HepG2 (cell line): ENCODE data around the gene GRB2. TPM values are rescaled to one million over a fixed set of nuclear protein-coding genes. Genes with fewer than 3 reads are reported as not detected.

Experiments used
- JUN ChIP-seq: sonication (generic); formaldehyde crosslinking; IDR thresholded peaks from 2 replicates; pipeline ENCODE4 v1.4.0; 2020; ENCODE audit warnings: mild to moderate bottlenecking, missing genetic modification reagents
- KLF12 ChIP-seq: sonication (generic); formaldehyde crosslinking; IDR thresholded peaks from 2 replicates; pipeline ENCODE4 v1.4.0; 2020; ENCODE audit warnings: missing genetic modification reagents, borderline replicate concordance
- KLF16 ChIP-seq, 2 experiments: sonication (generic) in 1 of 2; formaldehyde crosslinking in 1 of 2; IDR thresholded peaks; 2 replicates each; pipeline versions ENCODE4 v1.6.1 to v1.8.0; 2016 to 2023; ENCODE audit warnings: missing genetic modification reagents in 2 of 2, missing compliant biosample characterization in 1 of 2
- PATZ1 ChIP-seq: sonication (generic); formaldehyde crosslinking; IDR thresholded peaks from 2 replicates; pipeline ENCODE4 v1.4.0; 2020; ENCODE audit warnings: missing genetic modification reagents
- PRMT3 ChIP-seq: sonication (generic); formaldehyde crosslinking; IDR thresholded peaks from 2 replicates; pipeline ENCODE4 v1.8.1; 2022; ENCODE audit warnings: low read depth, mild to moderate bottlenecking, moderate library complexity, missing genetic modification reagents, borderline replicate concordance
- RCOR2 ChIP-seq: IDR thresholded peaks from 2 replicates; pipeline ENCODE4 v1.6.1; 2016; ENCODE audit warnings: missing biosample characterization, missing genetic modification reagents
- REXO4 ChIP-seq: sonication (generic); formaldehyde crosslinking; IDR thresholded peaks from 2 replicates; pipeline ENCODE4 v1.8.0; 2022; ENCODE audit warnings: missing genetic modification reagents, mild to moderate bottlenecking, borderline replicate concordance
- RFX1 ChIP-seq: fragments of 450-650 bp; IDR thresholded peaks from 2 replicates; pipeline ENCODE4 v1.6.1; 2017
- SMAD1 ChIP-seq: sonication (generic); formaldehyde crosslinking; IDR thresholded peaks from 2 replicates; pipeline ENCODE4 v1.4.0; 2020; ENCODE audit warnings: missing genetic modification reagents, low read depth, mild to moderate bottlenecking, borderline replicate concordance
- TMF1 ChIP-seq: sonication (generic); formaldehyde crosslinking; IDR thresholded peaks from 2 replicates; pipeline ENCODE4 v1.8.1; 2022; ENCODE audit warnings: low read depth, missing genetic modification reagents
- ZBTB21 ChIP-seq: sonication (generic); formaldehyde crosslinking; IDR thresholded peaks from 2 replicates; pipeline ENCODE4 v1.4.0; 2020; ENCODE audit warnings: missing genetic modification reagents
- ZNF17 ChIP-seq: sonication (generic); formaldehyde crosslinking; IDR thresholded peaks from 2 replicates; pipeline ENCODE4 v1.5.0; 2020; ENCODE audit warnings: mild to moderate bottlenecking, missing genetic modification reagents
- ZNF367 ChIP-seq: sonication (generic); formaldehyde crosslinking; IDR thresholded peaks from 2 replicates; pipeline ENCODE4 v1.4.0; 2020; ENCODE audit warnings: missing genetic modification reagents, borderline replicate concordance
- ZNF724P ChIP-seq: sonication (generic); formaldehyde crosslinking; IDR thresholded peaks from 2 replicates; pipeline ENCODE4 v1.8.0; 2022; ENCODE audit warnings: missing genetic modification reagents, borderline replicate concordance
- polyA plus RNA-seq, 8 experiments: library from polyadenylated mRNA; depleted of rRNA in 3 of 8; stranded (reverse) in 7 of 8; unstranded in 1 of 8; fragments of >200 nt; fragmentation: Illumina TruSeq in 4 of 8; extraction: Trizol in 4 of 8; gene quantifications; 2 replicates each; pipeline versions ENCODE4 v1.2.1 to v1.2.3, GENCODE V29; 2011 to 2016; ENCODE audit warnings: low read depth in 4 of 8, missing spikeins in 1 of 8, mixed read lengths in 1 of 8; ENCODE audit not compliant: insufficient read depth in 1 of 8
- total RNA-seq, 5 experiments: library from RNA; depleted of rRNA; stranded (reverse); fragments of >200 nt; fragmentation: Illumina TruSeq; extraction: Trizol; gene quantifications; 2 replicates each; pipeline ENCODE4 v1.2.3, GENCODE V29; 2016; ENCODE audit warnings: low read depth in 1 of 5
- TF ChIP-seq, protein P1 (sequence below): sonication (generic); formaldehyde crosslinking; IDR thresholded peaks from 2 replicates; pipeline ENCODE4 v1.5.0; 2020; ENCODE audit warnings: mild to moderate bottlenecking, missing genetic modification reagents
- TF ChIP-seq, protein P2 (sequence below): sonication (generic); formaldehyde crosslinking; IDR thresholded peaks from 2 replicates; pipeline ENCODE4 v1.4.0; 2020; ENCODE audit warnings: missing genetic modification reagents, borderline replicate concordance
- TF ChIP-seq, protein P3 (sequence below), 2 experiments: sonication (generic) in 1 of 2; formaldehyde crosslinking in 1 of 2; IDR thresholded peaks; 2 replicates each; pipeline versions ENCODE4 v1.5.1 to v1.6.1; 2011 to 2020; ENCODE audit warnings: borderline replicate concordance in 1 of 2, low read depth in 1 of 2, low read length in 1 of 2, mild to moderate bottlenecking in 1 of 2, missing genetic modification reagents in 1 of 2, moderate library complexity in 1 of 2

Gene GRB2
- total and polyA plus RNA-seq, 2 of the 13 experiments (the other 11 are each of a cell fraction or from before 2014, with no cell fraction given), result 84.6 to 92.3 TPM

GRCh38 chr17:75270218-75270965 is 135.1 kb downstream of the GRB2 start (continued):
- no peak; the same call in 1 of the 2 replicates for TF ChIP-seq SMAD1 (CRISPR knock-in tag)
- TF ChIP-seq REXO4 (CRISPR knock-in tag), result no peak
- peak; percentile 94; the same call in 1 of the 2 replicates for TF ChIP-seq ZNF724P (CRISPR knock-in tag)
- no peak for TF ChIP-seq RFX1
- peak; percentile 65; the same call in 1 of the 2 replicates for TF ChIP-seq ZNF367 (CRISPR knock-in tag)
- 0 out of 2 replicates have a peak, but pooled peaks have one; percentile 21 for TF ChIP-seq RCOR2
- peak in 1 of 2 experiments; percentile 49; a peak in 1 of 4 replicates for TF ChIP-seq KLF16 (CRISPR knock-in tag; IDR thresholded peaks at IDR 0.05)
- TF ChIP-seq ZBTB21 (CRISPR knock-in tag), result no peak
- no peak for TF ChIP-seq JUN
- TF ChIP-seq PATZ1, result peak; percentile 81; the same call in 1 of the 2 replicates
- TF ChIP-seq, protein P1, sequence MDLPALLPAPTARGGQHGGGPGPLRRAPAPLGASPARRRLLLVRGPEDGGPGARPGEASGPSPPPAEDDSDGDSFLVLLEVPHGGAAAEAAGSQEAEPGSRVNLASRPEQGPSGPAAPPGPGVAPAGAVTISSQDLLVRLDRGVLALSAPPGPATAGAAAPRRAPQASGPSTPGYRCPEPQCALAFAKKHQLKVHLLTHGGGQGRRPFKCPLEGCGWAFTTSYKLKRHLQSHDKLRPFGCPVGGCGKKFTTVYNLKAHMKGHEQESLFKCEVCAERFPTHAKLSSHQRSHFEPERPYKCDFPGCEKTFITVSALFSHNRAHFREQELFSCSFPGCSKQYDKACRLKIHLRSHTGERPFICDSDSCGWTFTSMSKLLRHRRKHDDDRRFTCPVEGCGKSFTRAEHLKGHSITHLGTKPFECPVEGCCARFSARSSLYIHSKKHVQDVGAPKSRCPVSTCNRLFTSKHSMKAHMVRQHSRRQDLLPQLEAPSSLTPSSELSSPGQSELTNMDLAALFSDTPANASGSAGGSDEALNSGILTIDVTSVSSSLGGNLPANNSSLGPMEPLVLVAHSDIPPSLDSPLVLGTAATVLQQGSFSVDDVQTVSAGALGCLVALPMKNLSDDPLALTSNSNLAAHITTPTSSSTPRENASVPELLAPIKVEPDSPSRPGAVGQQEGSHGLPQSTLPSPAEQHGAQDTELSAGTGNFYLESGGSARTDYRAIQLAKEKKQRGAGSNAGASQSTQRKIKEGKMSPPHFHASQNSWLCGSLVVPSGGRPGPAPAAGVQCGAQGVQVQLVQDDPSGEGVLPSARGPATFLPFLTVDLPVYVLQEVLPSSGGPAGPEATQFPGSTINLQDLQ (CRISPR knock-in tag), result no peak; the same call in 1 of the 2 replicates
- TF ChIP-seq, protein P2, sequence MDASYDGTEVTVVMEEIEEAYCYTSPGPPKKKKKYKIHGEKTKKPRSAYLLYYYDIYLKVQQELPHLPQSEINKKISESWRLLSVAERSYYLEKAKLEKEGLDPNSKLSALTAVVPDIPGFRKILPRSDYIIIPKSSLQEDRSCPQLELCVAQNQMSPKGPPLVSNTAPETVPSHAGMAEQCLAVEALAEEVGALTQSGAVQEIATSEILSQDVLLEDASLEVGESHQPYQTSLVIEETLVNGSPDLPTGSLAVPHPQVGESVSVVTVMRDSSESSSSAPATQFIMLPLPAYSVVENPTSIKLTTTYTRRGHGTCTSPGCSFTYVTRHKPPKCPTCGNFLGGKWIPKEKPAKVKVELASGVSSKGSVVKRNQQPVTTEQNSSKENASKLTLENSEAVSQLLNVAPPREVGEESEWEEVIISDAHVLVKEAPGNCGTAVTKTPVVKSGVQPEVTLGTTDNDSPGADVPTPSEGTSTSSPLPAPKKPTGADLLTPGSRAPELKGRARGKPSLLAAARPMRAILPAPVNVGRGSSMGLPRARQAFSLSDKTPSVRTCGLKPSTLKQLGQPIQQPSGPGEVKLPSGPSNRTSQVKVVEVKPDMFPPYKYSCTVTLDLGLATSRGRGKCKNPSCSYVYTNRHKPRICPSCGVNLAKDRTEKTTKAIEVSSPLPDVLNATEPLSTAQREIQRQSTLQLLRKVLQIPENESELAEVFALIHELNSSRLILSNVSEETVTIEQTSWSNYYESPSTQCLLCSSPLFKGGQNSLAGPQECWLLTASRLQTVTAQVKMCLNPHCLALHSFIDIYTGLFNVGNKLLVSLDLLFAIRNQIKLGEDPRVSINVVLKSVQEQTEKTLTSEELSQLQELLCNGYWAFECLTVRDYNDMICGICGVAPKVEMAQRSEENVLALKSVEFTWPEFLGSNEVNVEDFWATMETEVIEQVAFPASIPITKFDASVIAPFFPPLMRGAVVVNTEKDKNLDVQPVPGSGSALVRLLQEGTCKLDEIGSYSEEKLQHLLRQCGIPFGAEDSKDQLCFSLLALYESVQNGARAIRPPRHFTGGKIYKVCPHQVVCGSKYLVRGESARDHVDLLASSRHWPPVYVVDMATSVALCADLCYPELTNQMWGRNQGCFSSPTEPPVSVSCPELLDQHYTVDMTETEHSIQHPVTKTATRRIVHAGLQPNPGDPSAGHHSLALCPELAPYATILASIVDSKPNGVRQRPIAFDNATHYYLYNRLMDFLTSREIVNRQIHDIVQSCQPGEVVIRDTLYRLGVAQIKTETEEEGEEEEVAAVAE (CRISPR knock-in tag), result no peak
- TF ChIP-seq, protein P3, sequence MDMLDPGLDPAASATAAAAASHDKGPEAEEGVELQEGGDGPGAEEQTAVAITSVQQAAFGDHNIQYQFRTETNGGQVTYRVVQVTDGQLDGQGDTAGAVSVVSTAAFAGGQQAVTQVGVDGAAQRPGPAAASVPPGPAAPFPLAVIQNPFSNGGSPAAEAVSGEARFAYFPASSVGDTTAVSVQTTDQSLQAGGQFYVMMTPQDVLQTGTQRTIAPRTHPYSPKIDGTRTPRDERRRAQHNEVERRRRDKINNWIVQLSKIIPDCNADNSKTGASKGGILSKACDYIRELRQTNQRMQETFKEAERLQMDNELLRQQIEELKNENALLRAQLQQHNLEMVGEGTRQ (IDR thresholded peaks at IDR 0.05; ENCODE audit: low read depth, low read length), result no peak
- TF ChIP-seq, protein P3 (CRISPR knock-in tag; IDR thresholded peaks at IDR 0.05; ENCODE audit: borderline replicate concordance), result no peak
- TF ChIP-seq TMF1 (CRISPR knock-in tag), result no peak
- TF ChIP-seq KLF12 (CRISPR knock-in tag), result peak; percentile 34; the same call in 1 of the 2 replicates
- no peak for TF ChIP-seq PRMT3 (CRISPR knock-in tag)
- TF ChIP-seq ZNF17 (CRISPR knock-in tag), result no peak
